ENCODE measurements around the gene MRPL40.

Gene MRPL40

DNA sequence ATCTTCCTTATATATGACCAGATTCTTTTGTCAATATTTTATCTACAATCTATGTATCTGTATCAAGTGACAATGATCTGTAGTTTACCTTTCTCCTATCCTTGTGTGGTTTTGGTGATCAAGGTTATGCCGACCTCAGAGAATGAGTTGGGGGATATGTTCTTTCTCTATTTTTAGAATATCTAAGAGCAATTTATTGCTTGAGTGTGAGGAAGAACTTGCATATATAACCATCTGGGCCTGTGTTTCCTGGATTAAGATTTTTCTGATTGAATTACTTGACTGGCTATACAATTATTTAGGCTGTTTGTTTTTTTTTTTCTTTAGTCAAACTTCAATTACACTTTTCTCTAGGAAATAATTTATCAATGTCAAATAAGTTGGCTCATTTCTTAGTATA lies 29.2 kb downstream of the MRPL40 start:
- DNase-seq (ENCODE audit: low read depth in 1 of 2, low spot score in 1 of 2) = no peak

DNA sequence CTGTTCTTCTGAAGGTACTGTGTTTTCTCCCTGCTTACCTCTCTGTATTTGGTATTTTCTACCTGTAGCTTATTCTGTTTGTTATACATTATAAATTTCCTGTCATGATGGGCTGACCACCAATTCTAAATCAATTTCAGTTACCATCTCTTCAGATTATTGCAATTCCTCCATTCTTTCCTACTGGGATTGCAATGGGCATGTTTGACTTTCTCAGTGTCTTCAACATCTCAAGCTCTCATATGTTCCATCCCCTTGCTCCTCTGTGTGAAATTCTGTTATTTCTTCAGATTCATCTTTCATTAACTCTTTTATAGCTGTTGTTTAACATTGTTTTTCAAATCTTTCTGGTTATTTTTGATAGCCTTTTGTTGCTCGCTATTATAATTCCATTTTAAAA lies 30.7 kb downstream of the MRPL40 start:
- no peak for DNase-seq (ENCODE audit: low read depth in 1 of 2, low spot score in 1 of 2)

DNA sequence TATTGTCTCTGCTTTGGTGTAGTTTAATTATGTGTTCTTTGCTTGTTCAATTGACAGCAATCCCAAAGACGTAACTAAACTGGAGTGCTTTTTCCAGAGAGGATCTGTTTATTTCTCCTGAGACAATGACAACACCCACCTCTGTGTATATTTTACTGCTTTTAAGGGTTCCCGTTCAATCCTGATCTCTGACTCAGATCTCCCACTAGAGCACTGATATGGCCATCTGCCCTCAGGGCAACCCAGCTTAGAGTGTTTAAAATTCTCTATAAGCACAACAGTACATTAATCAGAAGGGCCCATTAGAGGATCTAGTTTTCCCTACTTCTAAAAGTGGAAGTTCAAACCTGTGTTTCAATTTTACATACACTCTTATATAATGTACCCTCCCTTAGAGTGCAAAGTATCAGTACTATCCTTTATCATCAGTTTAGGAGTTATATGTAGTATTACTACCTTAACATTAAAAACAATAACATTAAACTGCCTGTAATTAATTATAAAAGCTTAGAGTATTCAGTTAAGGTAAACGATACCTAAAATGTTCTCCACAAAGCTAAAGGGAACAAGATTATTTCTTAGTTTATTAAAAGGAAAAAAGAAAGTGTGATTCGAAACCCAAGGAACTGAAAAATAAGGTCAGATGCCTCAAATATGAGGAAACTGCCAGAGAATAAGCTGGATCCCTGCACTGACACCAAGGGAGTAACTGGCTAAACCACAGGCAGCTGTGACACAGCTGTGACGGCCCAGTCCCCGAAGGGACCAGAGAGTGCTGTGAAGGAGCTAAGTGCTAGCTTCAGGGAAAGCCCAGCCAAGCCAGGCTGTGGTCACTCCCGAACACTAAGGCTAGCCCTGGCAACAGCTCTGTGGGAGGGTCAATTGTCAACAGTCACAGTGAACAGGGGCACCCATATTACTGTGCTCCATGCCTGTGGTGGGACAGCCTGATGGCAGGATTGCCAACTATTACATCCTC lies 31.4 kb downstream of the MRPL40 start:
- no peak for DNase-seq (ENCODE audit: low read depth in 1 of 2, low spot score in 1 of 2)

DNA sequence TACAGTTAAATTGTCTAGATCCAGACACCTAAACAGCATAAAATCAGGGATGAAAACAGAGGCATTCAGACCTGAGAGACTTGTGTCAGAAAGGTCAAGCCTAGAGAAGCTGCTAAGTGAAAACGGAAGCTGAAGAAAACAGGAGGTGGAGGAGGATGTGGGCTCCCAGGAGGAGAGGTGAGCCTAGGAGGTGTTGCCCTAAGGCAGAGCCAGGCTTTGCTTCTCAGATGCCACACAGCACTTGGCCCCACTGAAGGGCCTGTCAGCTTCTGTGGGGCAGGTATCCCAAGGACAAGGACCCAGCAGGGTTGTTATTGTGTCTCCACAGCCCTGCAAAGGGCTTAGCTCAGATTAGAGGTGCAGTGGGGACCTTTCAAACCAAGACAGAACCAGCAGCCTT lies 32.2 kb downstream of the MRPL40 start:
- DNase-seq (ENCODE audit: low read depth in 1 of 2, low spot score in 1 of 2) = no peak

DNA sequence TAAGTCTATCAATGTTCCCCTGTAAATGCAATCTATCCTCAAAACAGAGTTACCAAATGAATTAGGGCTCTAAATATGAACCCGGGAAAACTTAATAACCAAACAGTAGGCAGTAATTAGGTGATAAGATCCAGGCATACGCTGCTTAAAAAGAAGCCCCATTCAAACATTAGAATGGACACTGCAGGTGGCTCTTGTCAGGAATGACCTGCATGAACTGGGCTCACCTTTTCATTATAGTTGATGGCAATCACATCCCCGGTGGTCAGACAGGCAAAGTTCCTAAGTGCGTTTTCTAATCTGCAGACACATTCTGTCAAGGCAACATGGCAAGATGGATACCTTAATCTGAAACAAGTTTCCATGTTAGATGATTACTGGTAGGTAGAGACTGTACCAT lies 32.6 kb downstream of the MRPL40 start:
- no peak for DNase-seq (ENCODE audit: low read depth in 1 of 2, low spot score in 1 of 2)

DNA sequence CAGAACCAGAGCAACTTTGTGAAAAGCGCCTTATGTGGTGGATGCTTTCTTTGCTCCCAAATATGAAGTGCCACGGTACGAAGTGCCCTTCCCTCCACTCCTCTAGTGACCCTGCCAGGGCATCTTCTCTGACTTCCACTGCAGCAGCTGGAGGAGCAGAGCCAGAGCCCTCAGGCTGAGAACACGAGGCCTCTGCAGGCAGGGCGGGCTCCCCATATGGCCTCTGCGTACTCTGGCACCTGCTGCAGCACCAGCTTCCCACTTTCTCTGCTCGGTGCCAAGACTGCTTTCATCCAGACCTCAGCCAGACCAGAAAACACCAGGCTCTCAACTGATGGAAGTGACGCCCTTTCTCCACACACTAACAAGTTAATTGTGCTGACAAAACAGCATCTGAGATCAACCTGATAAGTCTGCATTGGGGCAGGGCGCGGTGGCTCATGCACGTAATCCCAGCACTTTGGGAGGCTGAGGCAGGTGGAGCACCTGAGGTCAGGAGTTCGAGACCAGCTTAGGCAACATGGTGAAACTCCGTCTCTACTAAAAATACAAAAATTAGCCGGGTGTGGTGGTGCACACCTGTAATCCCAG lies 33.9 kb downstream of the MRPL40 start:
- DNase-seq (ENCODE audit: low read depth in 1 of 2, low spot score in 1 of 2) = no peak

DNA sequence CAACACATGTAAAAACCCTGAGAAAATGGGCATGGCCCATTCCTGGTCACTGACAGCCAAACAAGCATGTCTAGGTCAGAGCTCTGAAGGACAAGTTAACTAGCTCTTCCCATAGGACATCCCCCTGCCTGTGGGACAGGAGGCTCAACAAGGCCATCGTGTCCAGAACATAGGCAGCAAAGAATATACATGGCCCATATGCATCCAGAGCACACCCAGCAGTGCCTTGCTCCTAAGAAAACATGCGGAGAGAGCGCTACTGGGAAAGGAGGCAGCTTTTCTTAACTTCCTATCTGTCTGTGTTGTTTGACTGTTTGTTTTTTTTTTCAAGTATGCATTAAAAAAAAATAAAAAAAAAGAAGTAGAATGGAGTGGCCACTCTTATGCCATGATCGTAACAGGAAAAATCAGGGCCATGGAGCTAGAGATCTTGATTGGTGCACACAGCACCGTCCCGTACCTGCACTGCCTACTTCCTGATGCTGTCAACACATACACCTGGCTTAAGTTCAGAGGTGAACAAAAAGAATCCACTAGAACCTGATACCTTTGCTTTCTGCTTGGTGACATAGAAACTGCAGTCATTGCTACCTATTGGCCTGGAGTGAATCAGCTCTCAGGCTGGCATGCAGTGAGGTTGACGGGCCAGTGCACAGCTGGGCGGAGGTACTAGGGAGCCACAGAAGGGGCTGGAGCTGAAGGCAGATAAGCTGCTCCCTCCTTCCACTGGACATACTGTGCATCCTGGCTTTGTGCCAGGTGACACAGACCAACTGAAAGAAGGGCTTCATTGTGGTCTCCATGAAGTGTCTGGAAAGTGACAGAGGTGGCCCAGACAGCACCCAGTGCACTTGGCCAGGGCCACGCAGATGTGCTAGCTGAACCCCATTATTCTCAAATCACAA lies 34.8 kb downstream of the MRPL40 start:
- DNase-seq (ENCODE audit: low read depth in 1 of 2, low spot score in 1 of 2) = no peak

DNA sequence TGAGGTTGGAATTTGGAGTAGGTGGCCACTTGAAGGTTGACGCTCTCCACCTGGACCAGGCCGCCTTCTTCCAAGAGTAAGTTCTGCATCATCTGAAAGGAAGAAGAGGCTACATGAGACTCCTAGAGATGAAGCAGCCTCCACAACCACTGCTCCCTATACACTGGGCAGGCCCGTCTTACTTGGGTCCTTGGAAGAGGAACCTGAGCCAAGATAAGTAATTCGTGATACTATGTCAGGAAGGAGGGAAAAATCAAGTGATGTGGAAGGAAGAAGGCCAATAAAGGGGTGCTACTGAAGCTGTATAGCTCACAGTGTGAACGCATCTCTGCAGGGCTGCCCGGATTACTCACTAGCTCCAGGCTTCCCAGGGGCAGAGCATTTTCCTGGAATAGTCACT lies 35.6 kb downstream of the MRPL40 start:
- DNase-seq (ENCODE audit: low read depth in 1 of 2, low spot score in 1 of 2) = no peak

DNA sequence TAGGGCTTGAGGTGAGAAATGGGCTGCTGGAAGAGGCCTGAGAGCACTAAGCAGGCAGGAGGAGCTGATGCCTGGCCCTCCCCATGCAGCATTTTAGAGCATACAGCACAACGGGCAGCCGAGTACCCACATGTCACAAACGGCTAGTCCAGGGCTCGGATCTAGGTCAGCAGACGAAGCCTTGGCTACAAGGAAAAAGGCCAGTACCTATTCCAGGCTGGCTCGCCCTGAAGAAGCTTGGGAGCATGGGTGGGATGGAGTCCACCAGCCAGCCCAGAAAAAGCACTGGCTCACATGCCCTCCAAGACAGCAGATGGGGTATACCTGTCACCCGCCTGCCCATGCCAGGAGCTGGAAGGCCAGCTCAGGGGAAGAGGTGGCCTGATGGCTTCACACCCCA lies 37.1 kb downstream of the MRPL40 start:
- no peak for DNase-seq (ENCODE audit: low read depth in 1 of 2, low spot score in 1 of 2)

DNA sequence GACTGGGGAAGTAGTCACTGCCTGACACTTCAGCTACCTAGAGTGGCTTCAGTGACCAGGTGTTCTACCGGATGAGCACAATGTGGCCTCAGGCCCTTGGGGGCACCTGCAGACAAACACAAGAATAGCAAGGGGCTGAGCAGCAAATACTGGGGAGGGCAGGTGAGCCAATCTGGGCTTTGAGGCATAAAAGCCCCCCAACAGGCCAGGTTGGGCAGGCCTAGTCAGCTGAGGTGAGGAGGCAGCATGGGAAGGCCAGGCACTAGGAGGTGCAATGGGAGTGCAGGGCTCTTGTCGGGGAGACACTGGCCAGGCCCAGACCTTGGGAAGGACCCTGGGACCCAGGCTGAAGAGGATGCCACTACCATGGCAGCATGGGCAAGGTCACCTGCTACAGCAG lies 37.7 kb downstream of the MRPL40 start:
- no peak for DNase-seq (ENCODE audit: low read depth in 1 of 2, low spot score in 1 of 2)

DNA sequence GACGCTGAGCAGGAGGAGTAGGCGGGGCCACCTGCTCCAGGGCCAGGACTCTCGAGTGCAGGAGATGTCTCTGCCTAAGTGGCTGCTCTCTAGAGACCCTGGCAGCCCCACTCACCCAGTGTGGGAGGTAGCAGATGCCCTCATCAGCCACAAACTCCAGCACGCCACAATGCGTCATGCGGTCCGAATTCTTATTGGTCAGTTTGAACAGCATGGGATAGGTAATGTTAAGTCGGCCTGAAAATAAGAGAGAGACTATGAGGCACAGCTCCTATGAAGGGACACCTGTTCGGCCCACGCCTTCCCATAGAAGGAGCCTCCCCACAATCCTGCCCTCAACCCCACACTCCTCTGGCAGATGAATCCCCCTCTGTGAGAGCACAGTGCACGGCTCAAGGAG lies 39.2 kb downstream of the MRPL40 start:
- DNase-seq (ENCODE audit: low read depth in 1 of 2, low spot score in 1 of 2) = no peak

DNA sequence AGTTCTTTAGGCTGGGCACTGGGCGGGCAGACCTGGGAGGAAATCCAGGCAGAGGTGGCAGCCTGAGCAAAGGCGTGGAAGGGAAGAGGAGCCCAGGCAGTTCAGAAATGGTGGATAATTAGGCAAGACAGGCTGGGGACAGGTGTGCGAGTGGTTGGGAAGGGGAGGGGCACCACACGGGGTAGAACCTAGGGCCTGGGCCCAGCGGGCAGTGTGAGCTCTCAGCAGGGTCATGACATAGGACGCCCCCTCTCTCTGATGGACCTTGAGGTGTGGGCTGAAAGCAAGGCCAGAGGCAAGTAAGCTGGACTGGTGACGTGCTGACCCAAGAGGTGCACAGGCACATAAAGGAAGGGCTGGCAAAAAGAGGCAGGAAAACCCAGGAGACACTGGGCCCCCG lies 39.9 kb downstream of the MRPL40 start:
- DNase-seq (ENCODE audit: low read depth in 1 of 2, low spot score in 1 of 2) = no peak

DNA sequence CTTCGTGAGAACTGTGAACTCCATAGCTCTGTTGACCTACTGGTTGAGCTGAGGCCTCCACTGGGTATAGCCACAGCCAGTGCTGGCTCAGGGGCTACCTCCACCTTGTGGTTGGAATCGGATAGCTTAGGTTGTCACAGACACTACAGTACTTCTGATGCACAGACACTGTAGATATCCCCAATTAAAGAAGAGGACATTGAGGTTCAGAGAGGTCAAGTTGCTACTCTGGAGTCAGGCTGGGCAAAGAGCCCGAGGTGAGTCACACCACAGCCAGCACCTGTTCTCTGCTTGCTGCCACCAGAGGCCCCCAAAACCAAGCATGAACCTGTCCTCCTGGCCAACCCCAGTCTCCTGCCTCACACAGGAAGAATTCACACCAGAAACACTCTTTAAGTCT lies 41.2 kb downstream of the MRPL40 start:
- no peak for DNase-seq (ENCODE audit: low read depth in 1 of 2, low spot score in 1 of 2)

DNA sequence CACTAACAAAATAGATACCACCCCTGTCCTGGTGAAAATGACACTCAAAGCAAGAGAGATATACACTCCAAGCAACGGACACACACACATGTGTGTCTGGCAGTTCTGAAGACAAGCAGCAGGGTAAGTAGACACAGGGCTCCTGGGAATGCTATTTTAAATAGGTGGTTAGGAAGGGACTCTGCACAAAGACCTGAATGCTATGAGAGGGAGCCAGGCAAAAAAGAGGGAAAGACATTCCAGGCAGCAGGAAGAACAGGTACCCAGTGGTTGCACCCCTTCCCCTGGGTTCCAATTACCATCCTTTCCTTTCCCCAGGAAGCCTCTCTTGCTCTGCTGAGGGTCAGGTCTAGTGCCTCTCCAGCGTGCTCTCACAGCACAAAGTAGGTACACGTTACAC lies 43.7 kb downstream of the MRPL40 start:
- DNase-seq (ENCODE audit: low read depth in 1 of 2, low spot score in 1 of 2) = no peak

DNA sequence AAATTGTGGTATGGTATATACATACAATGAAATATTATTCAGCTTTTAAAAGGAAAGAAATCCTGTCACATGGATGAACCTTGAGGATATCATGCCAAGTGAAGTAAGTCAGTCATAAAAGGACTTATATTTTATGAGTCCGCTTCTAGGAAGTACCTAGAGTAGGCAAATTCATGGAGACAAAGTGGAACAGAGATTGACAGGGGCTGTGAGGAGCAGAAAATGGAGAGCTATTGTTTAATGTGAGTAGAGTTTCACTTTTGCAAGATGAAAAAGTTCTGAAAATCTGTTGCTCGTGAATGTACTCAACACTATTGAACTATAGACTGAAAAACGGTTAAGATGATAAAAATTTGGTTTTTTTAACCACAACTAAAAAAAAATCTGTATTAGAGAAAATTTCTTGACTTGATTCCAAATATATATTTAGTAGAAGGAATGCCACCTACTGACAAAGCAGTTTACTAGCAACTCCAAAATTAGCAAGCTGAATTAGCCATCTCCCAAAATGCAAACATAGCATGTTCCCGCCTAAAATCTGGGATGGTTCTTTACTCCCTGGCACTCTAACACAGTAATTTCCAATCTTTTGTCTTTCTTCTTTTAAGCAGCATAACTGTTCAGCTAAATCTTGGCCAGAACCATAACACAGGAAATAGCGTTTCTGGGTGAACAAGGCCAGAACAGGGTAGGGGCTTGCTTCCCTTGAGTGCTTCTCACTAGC lies 45.1 kb downstream of the MRPL40 start:
- no peak for DNase-seq (ENCODE audit: low read depth in 1 of 2, low spot score in 1 of 2)

DNA sequence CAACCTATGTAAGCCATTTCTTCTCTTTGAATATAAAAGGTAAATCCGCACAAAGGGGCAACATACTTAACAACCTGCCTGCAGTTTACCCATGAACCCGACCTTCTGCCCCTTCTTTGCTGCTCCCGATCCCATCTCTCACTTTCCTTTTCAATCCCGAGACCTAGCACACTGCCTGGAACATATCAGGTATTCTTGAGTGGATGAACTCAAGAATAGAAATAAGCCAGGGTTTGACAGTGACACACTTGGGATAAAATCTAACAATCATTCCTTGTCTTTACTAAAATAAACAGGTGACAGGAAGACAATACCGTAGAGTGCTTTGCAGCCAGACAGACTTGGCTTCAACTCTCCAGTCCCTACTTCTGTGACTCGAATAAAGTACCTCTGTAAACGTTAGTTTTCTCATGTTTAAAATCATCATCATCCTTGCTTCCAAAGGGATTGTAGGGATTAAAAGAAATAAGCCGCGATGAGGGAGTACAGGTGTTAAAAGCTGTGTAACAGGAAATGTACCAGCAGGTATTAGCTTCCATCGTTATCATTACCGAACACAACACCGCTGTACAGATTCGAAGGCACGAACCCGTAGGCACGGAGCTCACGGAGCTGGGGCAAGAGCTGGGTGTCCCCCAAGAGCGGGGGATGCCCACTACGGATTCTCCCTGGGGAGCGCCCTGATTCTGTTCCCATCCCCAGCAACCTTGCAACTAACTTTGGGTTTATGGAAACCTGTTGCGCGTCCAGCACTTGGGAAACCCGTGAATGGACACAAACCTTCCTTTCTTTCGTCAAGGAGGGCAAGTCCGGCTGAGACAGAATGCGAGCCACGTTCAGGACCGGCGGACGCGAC lies 45.9 kb downstream of the MRPL40 start:
- DNase-seq (ENCODE audit: low read depth in 1 of 2, low spot score in 1 of 2) = no peak

DNA sequence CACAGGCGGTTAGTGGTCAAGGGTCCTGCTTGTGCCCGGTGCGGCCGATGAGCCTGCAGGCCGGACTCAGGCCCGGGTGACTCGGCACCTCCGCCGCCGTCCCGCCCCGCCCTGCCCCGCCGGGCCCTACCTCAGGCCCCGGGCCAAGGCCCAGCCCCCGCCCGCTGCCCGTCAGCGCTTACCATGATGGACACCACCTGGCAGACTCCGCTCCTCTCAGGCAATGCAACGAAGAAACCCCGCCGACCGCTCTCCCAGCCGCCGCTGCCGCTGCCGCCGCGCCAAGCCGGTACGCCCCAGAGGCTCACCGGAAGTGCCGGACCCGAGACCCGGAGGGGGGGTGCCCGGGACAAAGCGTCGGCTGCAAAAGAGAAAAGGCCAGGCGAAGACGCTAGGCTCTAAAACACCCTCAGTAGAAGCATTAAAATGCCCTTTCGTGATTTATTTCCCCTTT lies 46.6 kb downstream of the MRPL40 start, which contains the start of gene UFD1:
Gene UFD1, minus strand, starts transcription at position 293 of the 454 bp plus-strand sequence. Its CDS starts 108 bp downstream, at position 185.
- peak; percentile 58 to 67 for DNase-seq (ENCODE audit: low read depth in 1 of 2, low spot score in 1 of 2)

DNA sequence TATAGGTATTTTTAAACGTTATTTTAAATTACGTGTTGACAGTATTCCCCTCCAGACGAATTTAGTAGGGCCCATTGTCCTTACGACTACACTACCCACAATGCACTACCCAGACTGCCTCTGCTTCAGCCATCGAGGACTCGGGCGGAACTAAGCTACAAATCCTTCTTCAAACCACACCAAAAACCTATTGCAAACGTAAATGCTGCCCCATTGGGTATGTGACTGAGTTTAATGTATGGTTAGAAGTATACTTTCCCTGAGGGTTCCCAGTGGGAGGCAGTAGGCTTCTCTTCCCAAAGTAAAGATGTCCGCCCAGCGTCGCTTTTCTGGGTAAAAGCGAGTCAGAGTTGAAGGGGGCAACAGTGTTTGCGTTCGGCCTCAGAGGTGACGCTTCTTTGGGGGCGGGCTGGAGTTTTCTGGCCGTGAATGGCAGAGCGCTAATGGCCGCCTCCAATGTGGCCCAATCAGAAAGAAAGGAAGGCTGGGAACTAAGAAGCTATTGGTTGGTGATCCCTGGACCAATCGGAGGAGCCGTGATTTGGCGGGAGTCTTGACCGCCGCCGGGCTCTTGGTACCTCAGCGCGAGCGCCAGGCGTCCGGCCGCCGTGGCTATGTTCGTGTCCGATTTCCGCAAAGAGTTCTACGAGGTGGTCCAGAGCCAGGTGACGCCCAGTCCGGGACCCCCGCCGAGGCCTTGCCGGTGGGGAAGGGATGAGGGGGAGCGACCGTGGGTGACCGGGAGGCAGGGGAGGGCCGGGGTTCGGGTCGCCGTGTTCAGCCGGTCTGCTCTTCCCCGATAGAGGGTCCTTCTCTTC lies 47.2 kb downstream of the MRPL40 start, which contains the start of gene CDC45:
Gene CDC45, plus strand, starts transcription at position 566 of the 818 bp plus-strand sequence. Its CDS starts 49 bp downstream, at position 615.
- DNase-seq (ENCODE audit: low read depth in 1 of 2, low spot score in 1 of 2) = peak; percentile 80 to 86

DNA sequence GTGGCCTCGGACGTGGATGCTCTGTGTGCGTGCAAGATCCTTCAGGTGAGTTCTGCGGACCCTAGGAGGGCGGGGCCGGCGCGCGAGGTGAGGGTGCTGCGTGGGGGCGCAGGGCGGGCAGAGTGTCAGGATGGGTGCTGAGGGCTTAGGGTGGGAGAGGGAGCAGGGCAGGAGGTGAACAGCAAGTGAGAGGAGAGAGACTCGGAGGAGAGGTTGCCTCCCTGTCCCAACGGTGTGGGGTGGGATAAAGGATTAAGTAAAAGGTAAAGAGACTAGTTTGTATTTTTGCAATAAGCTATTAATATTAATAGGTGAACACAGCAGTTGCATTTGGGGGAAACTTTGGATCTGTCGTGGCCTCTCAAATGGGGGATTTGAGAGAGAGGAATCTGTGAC lies 47.8 kb downstream of the MRPL40 start:
- no peak for DNase-seq (ENCODE audit: low read depth in 1 of 2, low spot score in 1 of 2)
